Right renal cortex interstitium (tissue), 3 donors: Measurements from ENCODE around the gene RAB3C. TPM values are rescaled to one million over a fixed set of nuclear protein-coding genes. Genes with fewer than 3 reads are reported as not detected.

Experiments used
- DNase-seq, 3 donors: peaks; one replicate each; pipeline ENCODE4 v3.0.0-alpha.2; 2013; ENCODE audit warnings: low read depth in 3 of 3, low spot score in 2 of 3
- polyA plus RNA-seq, 3 donors: library from polyadenylated mRNA; unstranded; fragments of 120-200 nt; gene quantifications; one replicate each; pipeline ENCODE4 v1.2.1, GENCODE V29; 2013; ENCODE audit not compliant: insufficient read length in 3 of 3

The RAB3C gene
- polyA plus RNA-seq, 3 donors: 1.9 to 4.8 (median 2.2) TPM

DNA sequence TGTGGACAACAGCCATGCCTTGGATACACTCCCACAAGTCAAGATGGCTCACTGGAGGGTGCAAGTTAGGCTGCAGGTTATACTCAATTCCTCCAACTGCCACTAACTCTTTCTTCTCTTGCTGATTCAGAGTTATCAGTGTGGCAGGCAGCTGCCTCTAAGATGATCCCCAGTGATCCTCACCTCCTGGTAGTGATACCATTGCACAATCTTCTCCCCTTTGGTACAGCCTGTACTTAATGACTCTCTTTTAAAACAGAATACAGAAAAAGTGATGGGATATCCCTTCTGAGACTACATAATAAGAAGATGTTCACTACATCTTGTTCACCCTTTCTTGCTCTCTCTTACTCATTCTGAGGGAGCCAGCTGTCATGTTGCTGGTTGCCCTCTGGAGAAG is 323.1 kb downstream of the RAB3C start:
- DNase-seq: no peak

Other genes starting within 250 kb of the RAB3C start
- 100 to 1,000 TPM; 198 to 220 (median 215) TPM for gene PLK2, start 123.0 kb upstream of the RAB3C start, polyA plus RNA-seq
- 1 to 10 TPM; 1.5 to 1.8 (median 1.7) TPM for gene GAPT, start 91.6 kb upstream of the RAB3C start, polyA plus RNA-seq